GM12865 (cell line): Measurements from ENCODE around the gene ERC2.

Source experiments
- DNase-seq: peaks from one replicate; pipeline ENCODE4 v3.0.0; 2010; ENCODE audit warnings: low read depth
- H3K4me3 ChIP-seq: 2 replicates; pipeline ENCODE4 v1.5.1; 2011; ENCODE audit warnings: mild to moderate bottlenecking, low read depth, low read length, control low read depth
- TF ChIP-seq, protein P1 (sequence below): IDR thresholded peaks from 2 replicates; pipeline ENCODE4 v1.5.1; 2011; ENCODE audit warnings: low read length, control low read depth, low read depth, inconsistent platforms; ENCODE audit not compliant: insufficient read depth; ENCODE audit errors: missing control alignments

Gene ERC2

DNA sequence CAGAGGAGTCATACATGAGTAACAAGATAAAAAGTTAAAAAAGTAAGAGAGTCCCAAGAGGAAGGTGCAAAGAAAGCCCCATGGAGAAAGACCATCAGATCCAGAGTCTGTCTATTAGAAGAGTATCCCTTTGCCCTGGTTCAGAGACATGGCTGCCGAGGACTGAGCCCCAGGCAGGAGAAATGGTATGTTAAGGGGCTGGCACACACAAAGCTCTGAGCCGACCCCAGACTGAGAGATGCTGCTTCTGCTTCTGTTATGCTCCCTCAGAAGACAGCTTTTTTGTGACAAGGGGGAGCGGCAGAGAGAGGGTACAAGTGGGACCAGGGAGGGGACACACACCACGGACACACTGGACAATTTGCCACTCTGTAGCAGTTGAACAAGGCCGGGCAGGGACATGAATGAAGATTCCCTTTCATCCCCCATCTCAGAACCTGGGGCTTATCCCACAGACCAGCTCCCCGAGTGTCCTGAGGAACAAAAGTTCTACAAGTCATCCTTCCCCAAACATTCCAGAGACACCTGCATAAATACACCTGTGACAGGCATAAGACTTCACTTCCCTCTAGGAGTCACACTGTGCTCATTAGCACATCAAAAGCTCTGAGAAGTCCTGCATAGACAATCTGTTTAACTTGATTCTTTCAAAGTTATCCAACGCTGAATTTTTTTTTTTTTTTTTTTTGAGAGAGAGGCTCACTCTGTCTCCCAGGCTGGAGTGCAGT is 819.5 kb downstream of the ERC2 start:
- no peak overlapping the region for H3K4me3 ChIP-seq
- no peak for DNase-seq
- TF ChIP-seq, protein P1, sequence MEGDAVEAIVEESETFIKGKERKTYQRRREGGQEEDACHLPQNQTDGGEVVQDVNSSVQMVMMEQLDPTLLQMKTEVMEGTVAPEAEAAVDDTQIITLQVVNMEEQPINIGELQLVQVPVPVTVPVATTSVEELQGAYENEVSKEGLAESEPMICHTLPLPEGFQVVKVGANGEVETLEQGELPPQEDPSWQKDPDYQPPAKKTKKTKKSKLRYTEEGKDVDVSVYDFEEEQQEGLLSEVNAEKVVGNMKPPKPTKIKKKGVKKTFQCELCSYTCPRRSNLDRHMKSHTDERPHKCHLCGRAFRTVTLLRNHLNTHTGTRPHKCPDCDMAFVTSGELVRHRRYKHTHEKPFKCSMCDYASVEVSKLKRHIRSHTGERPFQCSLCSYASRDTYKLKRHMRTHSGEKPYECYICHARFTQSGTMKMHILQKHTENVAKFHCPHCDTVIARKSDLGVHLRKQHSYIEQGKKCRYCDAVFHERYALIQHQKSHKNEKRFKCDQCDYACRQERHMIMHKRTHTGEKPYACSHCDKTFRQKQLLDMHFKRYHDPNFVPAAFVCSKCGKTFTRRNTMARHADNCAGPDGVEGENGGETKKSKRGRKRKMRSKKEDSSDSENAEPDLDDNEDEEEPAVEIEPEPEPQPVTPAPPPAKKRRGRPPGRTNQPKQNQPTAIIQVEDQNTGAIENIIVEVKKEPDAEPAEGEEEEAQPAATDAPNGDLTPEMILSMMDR = no peak

DNA sequence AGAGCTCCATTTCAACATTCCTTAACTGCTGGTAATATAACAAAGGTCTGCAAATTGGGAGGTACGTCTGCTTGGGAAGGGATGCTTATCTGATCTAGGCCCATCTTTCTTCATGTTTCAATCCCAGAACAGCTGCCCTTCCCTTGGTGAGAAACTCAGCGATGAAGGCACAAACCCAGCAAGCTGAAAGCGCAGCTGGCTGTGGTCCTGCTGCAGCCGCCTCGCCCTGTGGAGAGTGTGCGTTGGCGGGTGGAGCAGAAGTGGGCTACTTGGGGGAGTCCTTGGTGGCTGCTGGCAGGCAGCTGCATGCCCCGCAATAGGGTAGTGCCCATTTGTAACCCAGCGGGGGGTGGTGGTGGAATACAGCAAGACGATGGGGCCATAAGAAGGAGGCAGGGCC is 820.6 kb downstream of the ERC2 start:
- no peak overlapping the region for H3K4me3 ChIP-seq
- DNase-seq = no peak
- TF ChIP-seq, protein P1 = no peak

DNA sequence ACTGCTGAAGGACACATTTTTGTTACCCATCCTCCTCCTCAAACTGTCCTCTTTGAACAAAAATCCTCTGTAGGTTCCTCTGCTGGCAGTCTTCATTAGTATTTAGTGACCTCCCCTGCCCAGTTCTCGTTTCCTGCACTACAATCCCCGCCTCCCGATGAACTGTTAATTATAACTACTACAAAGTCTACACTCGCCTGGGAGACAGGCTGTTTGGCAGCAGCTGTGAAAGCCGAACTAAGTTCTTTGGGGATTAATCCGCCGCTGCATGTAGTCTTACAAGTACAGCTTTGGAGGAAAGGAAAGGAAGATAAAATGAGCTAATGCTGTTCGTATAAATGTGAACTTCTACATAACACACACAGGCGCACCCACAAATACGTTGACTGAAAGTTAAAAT is 821.2 kb downstream of the ERC2 start:
- H3K4me3 ChIP-seq = no peak overlapping the region
- no peak for DNase-seq
- TF ChIP-seq, protein P1 = no peak

DNA sequence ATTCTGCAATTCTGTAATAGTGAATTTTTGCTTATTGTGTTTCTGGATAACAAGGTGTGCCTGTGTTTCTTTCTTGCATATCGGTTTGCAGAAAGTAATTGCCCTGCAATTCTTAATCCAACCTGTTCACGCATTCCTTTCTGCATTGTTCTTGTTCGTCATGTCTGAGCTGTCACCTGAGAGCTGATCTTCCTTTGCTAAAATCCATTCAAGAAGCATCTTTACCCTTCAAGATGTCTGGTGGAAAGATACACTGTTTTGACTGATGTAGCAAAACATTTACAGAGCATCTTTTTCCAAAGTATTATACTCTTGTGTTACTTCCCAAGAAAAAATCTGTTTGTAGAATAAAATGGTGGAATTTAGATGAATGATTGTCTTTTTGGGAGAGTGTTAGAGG is 822.1 kb downstream of the ERC2 start:
- no peak overlapping the region for H3K4me3 ChIP-seq
- no peak for DNase-seq
- TF ChIP-seq, protein P1 = no peak

DNA sequence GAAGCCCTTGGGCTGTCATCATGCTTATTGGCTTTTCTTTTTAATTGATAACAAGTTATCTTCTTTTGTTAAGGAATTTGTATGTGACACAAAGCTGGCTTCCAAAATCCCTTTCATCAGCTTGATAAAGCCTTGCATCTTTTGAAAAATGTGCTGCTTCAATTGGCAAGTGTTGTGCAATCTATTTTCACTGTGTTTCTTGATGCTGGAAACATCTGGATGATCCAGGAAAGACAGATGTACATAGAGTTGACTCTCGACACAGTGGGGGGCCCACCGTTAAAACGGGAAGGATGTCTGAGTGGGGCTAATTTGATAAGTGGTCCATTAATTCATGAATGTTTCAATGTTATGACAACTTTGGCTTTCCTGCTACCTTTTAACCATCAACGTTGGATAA is 822.8 kb downstream of the ERC2 start:
- no peak overlapping the region for H3K4me3 ChIP-seq
- TF ChIP-seq, protein P1 = no peak
- DNase-seq = no peak

DNA sequence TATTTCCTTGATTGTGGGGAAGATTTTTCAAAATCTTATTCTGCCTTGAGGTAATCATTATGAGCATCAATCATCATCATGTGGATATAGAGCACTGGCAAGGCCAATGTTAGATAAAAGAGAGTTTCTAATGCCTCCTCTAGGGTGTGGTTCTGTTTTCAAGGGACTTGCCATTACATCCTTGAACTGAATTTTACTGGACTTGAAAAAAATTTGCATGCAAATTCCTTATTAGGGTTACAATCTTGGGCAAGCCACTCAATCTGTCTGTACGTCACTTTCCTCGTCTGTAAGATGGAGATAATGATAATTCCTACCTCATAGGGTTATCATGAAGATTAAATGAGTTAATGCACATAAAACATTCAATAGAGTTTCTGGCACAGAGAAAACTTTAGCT is 825.0 kb downstream of the ERC2 start:
- TF ChIP-seq, protein P1 = no peak
- H3K4me3 ChIP-seq = no peak overlapping the region
- no peak for DNase-seq

DNA sequence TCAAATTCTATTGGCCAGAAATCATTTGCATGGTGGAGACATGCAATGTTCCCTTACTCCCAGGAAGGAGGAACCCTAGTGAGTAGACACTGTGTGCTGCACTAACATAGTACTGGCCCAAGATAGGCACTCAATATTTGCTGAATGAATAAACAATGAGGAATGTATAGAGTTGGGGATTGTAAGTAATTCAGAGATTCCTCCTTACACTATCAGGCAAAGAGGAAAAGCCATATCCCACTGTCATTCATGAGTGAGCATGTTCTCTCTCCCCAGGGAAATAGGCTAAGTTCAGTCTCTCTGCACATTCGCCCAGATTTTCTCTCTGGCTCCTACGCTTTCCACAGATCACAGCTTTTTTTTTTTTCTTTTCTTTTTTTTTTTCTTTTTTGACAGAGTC is 826.3 kb downstream of the ERC2 start:
- H3K4me3 ChIP-seq = no peak overlapping the region
- TF ChIP-seq, protein P1 = no peak
- no peak for DNase-seq
